ENCODE data around the gene ZNF564. TPM values are rescaled to one million over a fixed set of nuclear protein-coding genes. Genes with fewer than 3 reads are reported as not detected.
"Not testable (repeated sequence)": the region's sequence is repeated elsewhere in the genome, so short reads cannot be mapped to it uniquely, and the experiment has no call there.

The ZNF564 gene
- total RNA-seq, 1 experiment from 2014 or later, result 6.4 TPM

- H3K36me3 ChIP-seq, result peaks cover 93% of the 10 kb centered on the region
These were observed 24.0 kb downstream of the ZNF564 start for GRCh38 chr19:12527034-12527836.

DNA sequence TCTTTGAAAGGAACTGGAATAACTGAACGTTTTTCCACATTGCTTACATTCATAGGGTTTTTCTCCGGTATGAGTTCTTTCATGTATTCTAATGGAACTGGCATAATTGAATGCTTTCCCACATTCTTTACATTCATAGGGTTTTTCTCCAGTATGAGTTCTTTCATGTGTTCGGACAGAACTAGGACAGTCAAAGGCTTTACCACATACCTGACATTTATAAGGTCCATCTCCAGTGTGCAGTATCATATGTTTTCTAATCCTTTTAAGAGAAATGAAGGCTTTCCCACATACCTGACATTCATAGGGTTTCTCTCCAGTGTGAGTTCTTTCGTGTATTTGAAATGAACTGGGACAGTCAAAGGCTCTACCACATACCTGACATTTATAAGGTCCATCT is 24.7 kb downstream of the ZNF564 start:
- Histone ChIP-seq H3K36me3 (peaks cover 87% of the 10 kb centered on the region), H3K4me3 (no peak overlapping the region), H3K9me3 (peaks cover 92% of the 10 kb centered on the region), H3K27me3 (no peaks in the 10 kb centered on the region)
- DNase-seq, result no peak

More at GRCh38 chr19:12527034-12527836, 24.0 kb downstream of the ZNF564 start:
- H3K27me3 ChIP-seq, result no peaks in the 10 kb centered on the region
- DNase-seq, result no peak
- H3K4me3 ChIP-seq, result no peak overlapping the region
- peaks cover 92% of the 10 kb centered on the region for H3K9me3 ChIP-seq

GRCh38 chr19:12521996-12522395 is 29.3 kb downstream of the ZNF564 start:
- DNase-seq, result no peak
- Histone ChIP-seq H3K36me3 (peaks cover 56% of the 10 kb centered on the region), H3K27me3 (no peaks in the 10 kb centered on the region), H3K9me3 (peaks cover 78% of the 10 kb centered on the region), H3K4me3 (no peak overlapping the region)

GRCh38 chr19:12513531-12514061 is 37.7 kb downstream of the ZNF564 start:
- no peak overlapping the region for H3K4me3 ChIP-seq
- no peak for DNase-seq
- peaks cover 48% of the 10 kb centered on the region for H3K9me3 ChIP-seq
- no peaks in the 10 kb centered on the region for H3K27me3 ChIP-seq
- peaks cover 9% of the 10 kb centered on the region for H3K36me3 ChIP-seq

DNA sequence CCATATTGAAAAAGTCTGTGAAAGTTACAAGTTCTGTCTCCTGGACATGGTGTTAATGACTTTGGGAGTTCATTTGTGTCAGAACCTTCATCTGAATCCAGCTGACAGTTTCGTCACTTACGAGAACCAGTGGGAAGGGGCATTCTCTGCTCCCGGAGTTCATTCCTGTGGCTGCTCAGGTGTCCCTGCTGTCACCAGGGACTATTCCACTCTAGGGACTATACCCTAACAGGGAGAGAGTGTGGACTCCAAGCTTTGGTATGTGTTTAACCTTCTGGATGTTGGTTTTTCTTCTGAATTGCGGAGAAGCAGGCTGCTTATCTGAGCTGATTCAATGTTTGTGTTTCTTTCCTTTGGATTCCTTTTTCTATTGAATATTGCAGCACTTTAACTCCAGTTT is 54.2 kb downstream of the ZNF564 start:
- H3K9me3 ChIP-seq, result peaks cover 19% of the 10 kb centered on the region
- H3K4me3 ChIP-seq, result no peak overlapping the region
- no peak for DNase-seq
- H3K27me3 ChIP-seq, result no peaks in the 10 kb centered on the region
- H3K36me3 ChIP-seq, result no peaks in the 10 kb centered on the region

- H3K9me3 ChIP-seq, result peaks cover 19% of the 10 kb centered on the region
- H3K27me3 ChIP-seq, result no peaks in the 10 kb centered on the region
- H3K36me3 ChIP-seq, result no peaks in the 10 kb centered on the region
- no peak for DNase-seq
- no peak overlapping the region for H3K4me3 ChIP-seq
These were observed 54.8 kb downstream of the ZNF564 start for GRCh38 chr19:12496480-12496879.

DNA sequence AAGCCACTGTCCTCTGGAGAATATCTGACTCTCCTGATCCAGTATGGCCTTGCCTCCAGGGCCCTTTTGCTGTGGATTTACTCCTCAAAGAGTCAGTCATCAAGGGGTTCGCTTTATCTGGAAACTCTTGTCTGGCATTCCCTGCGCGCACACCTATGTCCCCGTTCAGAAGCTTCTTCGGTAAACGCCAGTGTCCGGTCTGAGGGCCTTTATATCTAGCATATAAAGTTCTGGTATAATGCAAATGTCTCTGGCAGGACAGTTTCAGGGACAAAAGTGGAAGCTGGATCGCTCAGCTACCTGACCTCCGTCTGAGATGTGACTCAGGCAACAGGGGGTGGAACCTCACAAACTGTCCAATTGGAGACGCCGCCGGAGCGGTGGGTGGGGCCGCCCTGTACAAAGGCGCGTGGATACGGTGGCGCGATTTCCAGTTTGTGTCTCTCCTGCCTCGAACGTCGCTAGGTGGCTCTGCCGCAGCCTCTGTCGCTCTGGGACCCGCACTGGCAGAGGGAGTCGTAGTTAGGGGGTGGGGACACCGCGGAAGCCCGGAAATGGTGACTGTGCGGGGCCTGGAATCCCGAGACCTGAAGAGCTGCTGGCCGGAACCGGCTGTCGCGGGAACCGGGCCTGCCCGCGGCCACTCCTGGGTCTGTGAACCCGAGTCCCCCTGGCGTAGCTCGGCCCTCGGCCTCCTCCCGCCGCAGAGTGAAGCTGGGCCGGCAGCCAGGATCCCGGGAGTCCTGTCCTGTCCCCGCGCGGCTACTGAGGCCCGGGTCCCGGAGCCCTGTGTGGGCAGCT is 56.1 kb downstream of the ZNF564 start:
- Histone ChIP-seq H3K4me3 (peak overlapping the region; percentile 47), H3K9me3 (peaks cover 19% of the 10 kb centered on the region), H3K36me3 (no peaks in the 10 kb centered on the region), H3K27me3 (no peaks in the 10 kb centered on the region)
- peak; percentile 82 for DNase-seq

DNA sequence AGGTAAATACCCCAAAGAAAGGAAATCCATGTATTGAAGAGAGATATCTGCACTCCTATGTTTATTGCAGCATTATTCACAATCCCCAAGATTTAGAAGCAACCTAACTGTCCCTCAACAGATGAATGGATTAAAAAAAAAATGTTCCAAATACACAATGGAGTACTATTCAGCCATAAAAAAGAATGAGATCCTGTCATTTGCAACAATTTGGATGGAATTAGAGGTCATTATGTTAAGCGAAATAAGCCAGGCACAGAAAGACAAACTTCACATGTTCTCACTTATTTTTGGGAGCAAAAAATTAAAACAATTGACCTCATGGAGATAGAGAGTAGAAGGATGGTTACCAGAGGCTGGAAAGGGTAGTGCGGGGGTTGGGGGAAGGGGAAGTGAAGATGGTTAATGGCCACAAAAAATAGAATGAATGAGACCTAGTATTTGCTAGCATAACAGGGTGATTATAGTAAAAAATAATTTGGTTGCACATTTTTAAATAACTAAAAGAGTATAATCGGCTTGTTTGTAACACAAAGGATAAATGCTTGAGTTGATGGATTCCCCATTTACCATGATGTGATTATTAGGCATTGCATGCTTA is 56.9 kb downstream of the ZNF564 start:
- H3K4me3 ChIP-seq, result no peak overlapping the region
- DNase-seq, result no peak

DNA sequence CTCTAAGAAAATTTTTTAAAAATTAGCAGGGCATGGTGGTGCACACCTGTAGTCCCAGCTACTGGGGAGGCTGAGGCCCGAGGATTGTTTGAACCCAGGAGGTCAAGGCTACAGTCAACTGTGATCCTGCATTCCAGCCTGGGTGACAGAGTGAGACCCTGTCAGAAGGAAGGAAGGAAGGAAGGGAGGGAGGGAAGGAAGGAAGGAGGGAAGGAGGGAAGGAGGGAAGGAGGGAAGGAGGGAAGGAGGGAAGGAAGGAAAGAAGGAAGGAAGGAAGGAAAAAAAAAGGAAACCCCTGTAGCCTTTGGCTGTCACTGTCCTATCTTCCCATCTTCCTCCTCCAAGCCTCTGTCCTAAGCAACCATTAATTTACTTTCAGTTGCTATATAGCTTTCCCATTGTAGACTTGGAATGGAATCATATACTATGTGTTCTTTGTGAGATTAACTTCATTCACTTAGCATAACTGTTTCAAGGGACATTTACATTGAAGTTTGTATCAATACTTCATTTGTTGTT is 65.0 kb downstream of the ZNF564 start:
- not testable (repeated sequence) for DNase-seq, H3K27me3 ChIP-seq, H3K9me3 ChIP-seq, H3K4me3 ChIP-seq, H3K36me3 ChIP-seq

More for the DNA sequence above, 56.9 kb downstream of the ZNF564 start:
- peaks cover 19% of the 10 kb centered on the region for H3K9me3 ChIP-seq
- H3K36me3 ChIP-seq, result no peaks in the 10 kb centered on the region
- no peaks in the 10 kb centered on the region for H3K27me3 ChIP-seq

GRCh38 chr19:12485571-12485970 is 65.7 kb downstream of the ZNF564 start:
- Histone ChIP-seq H3K4me3 (no peak overlapping the region), H3K27me3 (no peaks in the 10 kb centered on the region), H3K9me3 (no peaks in the 10 kb centered on the region), H3K36me3 (no peaks in the 10 kb centered on the region)
- DNase-seq, result no peak

DNA sequence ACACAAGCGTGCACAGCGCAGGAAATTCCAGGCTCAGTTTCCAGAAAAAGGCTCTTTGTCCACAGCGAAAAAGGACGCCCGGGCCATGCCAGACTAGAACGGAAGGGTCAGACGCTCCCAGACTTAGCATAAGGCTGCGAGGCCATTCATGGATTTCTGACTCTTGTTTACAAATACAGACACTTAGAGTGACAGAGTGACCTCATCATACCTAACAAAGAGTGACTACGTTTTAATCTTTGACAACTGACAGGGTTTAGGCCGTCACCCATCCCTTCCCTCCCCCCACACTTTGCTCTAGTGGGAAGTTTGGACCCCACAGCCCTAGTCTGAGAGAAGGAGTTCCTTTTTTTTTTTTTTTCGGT is 66.2 kb downstream of the ZNF564 start:
- Histone ChIP-seq H3K36me3 (no peaks in the 10 kb centered on the region), H3K27me3 (no peaks in the 10 kb centered on the region), H3K4me3 (peak overlapping the region; percentile 78), H3K9me3 (no peaks in the 10 kb centered on the region)
- DNase-seq, result no peak

- Histone ChIP-seq H3K4me3 (peak within 1 kb of the TSS; percentile 78), H3K9me3 (no peaks in the 10 kb centered on the region), H3K36me3 (no peaks in the 10 kb centered on the region), H3K27me3 (no peaks in the 10 kb centered on the region)
- DNase-seq, result peak; percentile 85
These were observed 66.8 kb downstream of the ZNF564 start, which contains the start of gene ZNF709 for GRCh38 chr19:12484371-12485051. Gene ZNF709, minus strand, starts transcription at chr19:12484816. Its CDS starts 159 bp downstream, at chr19:12484657.

DNA sequence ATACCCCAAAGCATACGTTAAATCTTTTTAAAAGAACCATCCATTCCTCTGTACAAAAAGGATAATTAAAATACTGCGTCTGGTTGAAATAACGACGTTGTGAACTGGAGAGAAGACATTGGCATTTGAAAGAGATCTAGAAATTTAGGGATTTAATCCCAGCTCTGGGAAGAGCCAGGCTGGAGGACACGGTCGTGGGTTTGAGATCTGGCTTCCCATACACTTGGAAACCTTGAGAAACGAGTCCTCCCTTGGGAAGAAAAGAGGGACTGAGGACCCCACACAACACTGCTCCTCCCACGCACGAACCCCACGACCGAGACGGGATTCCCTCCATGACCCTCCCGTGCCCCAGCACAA is 67.3 kb downstream of the ZNF564 start:
- H3K4me3 ChIP-seq, result peak overlapping the region; percentile 78
- H3K9me3 ChIP-seq, result no peaks in the 10 kb centered on the region
- no peak for DNase-seq

GRCh38 chr19:12482509-12482886 is 68.8 kb downstream of the ZNF564 start:
- Histone ChIP-seq H3K27me3 (no peaks in the 10 kb centered on the region), H3K9me3 (no peaks in the 10 kb centered on the region; the same call in 1 of the 2 replicates), H3K4me3 (no peak overlapping the region), H3K36me3 (no peaks in the 10 kb centered on the region)
- DNase-seq, result no peak

More for the DNA sequence above, 67.3 kb downstream of the ZNF564 start:
- no peaks in the 10 kb centered on the region for H3K27me3 ChIP-seq
- H3K36me3 ChIP-seq, result no peaks in the 10 kb centered on the region

- H3K36me3 ChIP-seq, result no peaks in the 10 kb centered on the region
- no peaks in the 10 kb centered on the region for H3K27me3 ChIP-seq
- no peak for DNase-seq
- H3K4me3 ChIP-seq, result no peak overlapping the region
- H3K9me3 ChIP-seq, result no peaks in the 10 kb centered on the region; the same call in 1 of the 2 replicates
These were observed 69.3 kb downstream of the ZNF564 start for GRCh38 chr19:12481781-12482508.
